OCI-LY1 (cell line): ENCODE data around the gene MYOT.

ENCODE experiments used
- H2AFZ ChIP-seq: fragments of 200-600 bp; sonication (generic), shearing (Covaris generic); 2 replicates; pipeline ENCODE4 v1.6.0; 2014; ENCODE audit warnings: antibody characterized with exemption, mild to moderate bottlenecking, low read length
- H3F3A ChIP-seq: fragments of 200-600 bp; sonication (generic), shearing (Covaris generic); 2 replicates; pipeline ENCODE4 v1.6.0; 2014; ENCODE audit warnings: mild to moderate bottlenecking, antibody characterized with exemption, low read length, moderate library complexity; ENCODE audit not compliant: insufficient read depth
- H3K27ac ChIP-seq: fragments of 200-600 bp; sonication (generic); 2 replicates; pipeline ENCODE4 v1.5.1; 2014; ENCODE audit warnings: low read length, mixed run types, mild to moderate bottlenecking, low read depth; ENCODE audit not compliant: poor library complexity, severe bottlenecking
- H3K27me3 ChIP-seq: fragments of 200-600 bp; sonication (generic); 2 replicates; pipeline ENCODE4 v1.6.0; 2014; ENCODE audit warnings: antibody characterized with exemption, mild to moderate bottlenecking, low read length, moderate library complexity; ENCODE audit not compliant: insufficient read depth
- H3K36me3 ChIP-seq: fragments of 200-600 bp; sonication (generic); 2 replicates; pipeline ENCODE4 v1.6.1; 2014; ENCODE audit warnings: mild to moderate bottlenecking, antibody characterized with exemption, low read length, moderate library complexity, mixed read lengths; ENCODE audit not compliant: insufficient read depth
- H3K4me1 ChIP-seq: fragments of 200-600 bp; sonication (generic); 2 replicates; pipeline ENCODE4 v1.5.1; 2014; ENCODE audit warnings: mild to moderate bottlenecking, low read length, moderate library complexity; ENCODE audit not compliant: insufficient read depth, severe bottlenecking
- H3K4me2 ChIP-seq: fragments of 200-600 bp; sonication (generic), shearing (Covaris generic); 2 replicates; pipeline ENCODE4 v1.6.1; 2014; ENCODE audit warnings: low read length
- H3K4me3 ChIP-seq: fragments of 200-600 bp; sonication (generic); 2 replicates; pipeline ENCODE4 v1.5.1; 2014; ENCODE audit warnings: low read length, low read depth, mild to moderate bottlenecking, mixed read lengths; ENCODE audit not compliant: poor library complexity, severe bottlenecking
- H3K79me2 ChIP-seq: fragments of 200-600 bp; shearing (Covaris generic); 2 replicates; pipeline ENCODE4 v1.6.1; 2016; ENCODE audit warnings: mixed run types, low read length, mixed read lengths; ENCODE audit not compliant: insufficient read depth
- H3K9ac ChIP-seq: fragments of 200-600 bp; sonication (generic), shearing (Covaris generic); 2 replicates; pipeline ENCODE4 v1.6.1; 2014; ENCODE audit warnings: mild to moderate bottlenecking, low read length, mixed read lengths
- H3K9me2 ChIP-seq: fragments of 200-600 bp; sonication (generic), shearing (Covaris generic); 2 replicates; pipeline ENCODE4 v1.6.1; 2014; ENCODE audit warnings: low read depth, mild to moderate bottlenecking, low read length, mixed read lengths
- H3K9me3 ChIP-seq: fragments of 200-600 bp; shearing (Covaris generic); 2 replicates; pipeline ENCODE4 v1.6.1; 2014; ENCODE audit warnings: low read length, mixed read lengths
- H4K20me1 ChIP-seq: fragments of 200-600 bp; sonication (generic), shearing (Covaris generic); 2 replicates; pipeline ENCODE4 v1.6.0; 2016; ENCODE audit warnings: mild to moderate bottlenecking, low read length; ENCODE audit not compliant: insufficient read depth
- CTCF ChIP-seq: fragments of 200-600 bp; sonication (generic), shearing (Covaris generic); IDR thresholded peaks from 2 replicates; pipeline ENCODE4 v1.5.1; 2017; ENCODE audit warnings: mild to moderate bottlenecking, antibody characterized with exemption, low read length, moderate library complexity, mixed read lengths
- EZH2 ChIP-seq: fragments of 200-600 bp; sonication (generic), shearing (Covaris generic); IDR thresholded peaks from 2 replicates; pipeline ENCODE4 v1.8.0; 2017; ENCODE audit warnings: borderline replicate concordance, mixed run types, mild to moderate bottlenecking, antibody characterized with exemption, low read length, moderate library complexity, mixed read lengths

MYOT gene

GRCh38 chr5:137891849-137892248 lies 24.2 kb downstream of the MYOT start:
- Histone ChIP-seq H4K20me1 (no peaks in the 10 kb centered on the region), H3K9me2 (no peaks in the 10 kb centered on the region), H3K4me1 (peaks cover 26% of the 10 kb centered on the region), H3K4me2 (no peak overlapping the region), H3K9ac (no peak overlapping the region), H3K27ac (no peak overlapping the region), H3K36me3 (no peaks in the 10 kb centered on the region), H3K27me3 (no peaks in the 10 kb centered on the region), H3K79me2 (no peaks in the 10 kb centered on the region), H3F3A (no peaks in the 10 kb centered on the region), H3K9me3 (no peaks in the 10 kb centered on the region), H2AFZ (no peak overlapping the region), H3K4me3 (no peak overlapping the region)
- no peak for TF ChIP-seq EZH2
- TF ChIP-seq CTCF, result no peak; the same call in 1 of the 2 replicates

- Histone ChIP-seq H3K4me1 (peaks cover 4% of the 10 kb centered on the region), H4K20me1 (no peaks in the 10 kb centered on the region), H3K9me3 (no peaks in the 10 kb centered on the region), H3K9ac (no peak overlapping the region), H3F3A (no peaks in the 10 kb centered on the region), H3K4me3 (no peak overlapping the region), H3K27me3 (no peaks in the 10 kb centered on the region), H3K27ac (no peak overlapping the region), H2AFZ (no peak overlapping the region), H3K9me2 (no peaks in the 10 kb centered on the region), H3K79me2 (no peaks in the 10 kb centered on the region), H3K36me3 (no peaks in the 10 kb centered on the region), H3K4me2 (no peak overlapping the region)
- TF ChIP-seq CTCF (no peak), EZH2 (no peak)
These were observed 26.9 kb downstream of the MYOT start for GRCh38 chr5:137894586-137894985.

GRCh38 chr5:137896560-137896959 lies 28.9 kb downstream of the MYOT start:
- H3K36me3 ChIP-seq, result no peaks in the 10 kb centered on the region
- H3K4me1 ChIP-seq, result no peaks in the 10 kb centered on the region
- H3K4me3 ChIP-seq, result no peak overlapping the region
- no peaks in the 10 kb centered on the region for H3K79me2 ChIP-seq
- no peaks in the 10 kb centered on the region for H3K27me3 ChIP-seq
- no peaks in the 10 kb centered on the region for H4K20me1 ChIP-seq
- no peak overlapping the region for H2AFZ ChIP-seq
- no peaks in the 10 kb centered on the region for H3K9me2 ChIP-seq
- no peak overlapping the region for H3K4me2 ChIP-seq
- no peaks in the 10 kb centered on the region for H3K9me3 ChIP-seq
- no peaks in the 10 kb centered on the region for H3F3A ChIP-seq
- TF ChIP-seq CTCF (no peak), EZH2 (no peak)
- no peak overlapping the region for H3K9ac ChIP-seq
- H3K27ac ChIP-seq, result no peak overlapping the region
